ENCODE data around the gene SLC39A11.
"Not testable (repeated sequence)": the region's sequence is repeated elsewhere in the genome, so short reads cannot be mapped to it uniquely, and the experiment has no call there.

Gene SLC39A11

GRCh38 chr17:72945473-72945872, 147.0 kb downstream of the SLC39A11 start:
- no peak for DNase-seq

GRCh38 chr17:72943826-72944689, 148.4 kb downstream of the SLC39A11 start:
- no peak for DNase-seq

- DNase-seq, result no peak
Observed at GRCh38 chr17:72942579-72942978, 149.9 kb downstream of the SLC39A11 start.

GRCh38 chr17:72940496-72940895, 152.0 kb downstream of the SLC39A11 start:
- no peak for DNase-seq

- no peak for DNase-seq
Observed at GRCh38 chr17:72938482-72938881, 154.0 kb downstream of the SLC39A11 start.

- no peak for DNase-seq
Observed at GRCh38 chr17:72937707-72938106, 154.8 kb downstream of the SLC39A11 start.

- not testable (repeated sequence) for DNase-seq
Observed at GRCh38 chr17:72937254-72937653, 155.2 kb downstream of the SLC39A11 start.

GRCh38 chr17:72935984-72936383, 156.5 kb downstream of the SLC39A11 start:
- DNase-seq, result no peak

- DNase-seq, result no peak
Observed at GRCh38 chr17:72934927-72935326, 157.6 kb downstream of the SLC39A11 start.

GRCh38 chr17:72931635-72932034, 160.9 kb downstream of the SLC39A11 start:
- DNase-seq, result no peak

- DNase-seq, result no peak
Observed at GRCh38 chr17:72931163-72931562, 161.3 kb downstream of the SLC39A11 start.

- no peak for DNase-seq
Observed at GRCh38 chr17:72930031-72930430, 162.5 kb downstream of the SLC39A11 start.

- no peak for DNase-seq
Observed at GRCh38 chr17:72928454-72929136, 163.9 kb downstream of the SLC39A11 start.

GRCh38 chr17:72927760-72928159, 164.7 kb downstream of the SLC39A11 start:
- DNase-seq, result no peak

- no peak for DNase-seq
Observed at GRCh38 chr17:72927146-72927545, 165.3 kb downstream of the SLC39A11 start.

- DNase-seq, result peak; percentile 8
Observed at GRCh38 chr17:72926171-72926570, 166.3 kb downstream of the SLC39A11 start.

GRCh38 chr17:72924196-72924595, 168.3 kb downstream of the SLC39A11 start:
- DNase-seq, result no peak

GRCh38 chr17:72922219-72922618, 170.3 kb downstream of the SLC39A11 start:
- DNase-seq, result no peak

GRCh38 chr17:72921347-72922054, 171.0 kb downstream of the SLC39A11 start:
- no peak for DNase-seq

- no peak for DNase-seq
Observed at GRCh38 chr17:72920513-72920912, 172.0 kb downstream of the SLC39A11 start.

- DNase-seq, result peak; percentile 26
Observed at GRCh38 chr17:72916991-72917390, 175.5 kb downstream of the SLC39A11 start.

GRCh38 chr17:72915625-72916081, 176.8 kb downstream of the SLC39A11 start:
- no peak for DNase-seq

- no peak for DNase-seq
Observed at GRCh38 chr17:72913142-72913682, 179.3 kb downstream of the SLC39A11 start.
